ENCODE measurements around the gene ARHGDIG. TPM values are rescaled to one million over a fixed set of nuclear protein-coding genes. Genes with fewer than 3 reads are reported as not detected.
A peak's percentile ranks its signal among the peaks of the same experiment; 100 is the strongest.
"Not testable (repeated sequence)": the region's sequence is repeated elsewhere in the genome, so short reads cannot be mapped to it uniquely, and the experiment has no call there.

The ARHGDIG gene
- total and polyA plus RNA-seq, 4 experiments from 2014 or later, result 0.96 TPM; not detected in 3

DNA sequence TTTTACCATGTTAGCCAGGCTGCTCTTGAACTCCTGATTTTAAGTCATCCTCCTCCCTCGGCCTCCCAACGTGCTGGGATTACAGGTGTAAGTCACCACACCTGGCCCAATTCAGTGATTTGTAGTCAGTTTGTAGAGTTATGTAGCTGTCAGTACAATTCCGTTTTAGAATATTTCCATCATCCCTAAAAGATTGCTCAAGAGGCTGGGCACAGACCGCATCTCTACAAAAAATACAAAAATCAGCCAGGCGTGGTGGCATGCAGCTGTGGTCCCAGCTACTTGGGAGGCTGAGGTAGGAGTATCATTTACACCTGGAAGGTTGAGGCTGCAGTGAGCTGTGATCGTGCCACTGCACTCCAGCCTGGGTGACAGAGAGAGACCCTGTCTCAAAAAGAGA is 25.2 kb upstream of the ARHGDIG start:
- intact Hi-C loops (cut with micrococcal nuclease), result no loop called here
- POLR2A ChIA-PET (ENCODE audit: partially characterized antibody), result no interaction called here
- CTCF ChIA-PET (ENCODE audit: partially characterized antibody), result interaction anchor here (0.6 kb wide), 1 partner anchor 96 kb away, joined by 3 read pairs; no protein-coding TSS in a partner anchor
- Mint-ChIP-seq H3K4me1 (peaks cover 19 to 41% (median 29%) of the 10 kb centered on the region in 4 donors), H3K27me3 (no peaks in the 10 kb centered on the region), H3K27ac (peak overlapping the region in 1 of 7 donors; percentile 55), H3K4me3 (peak overlapping the region in 1 of 8 donors; percentile 39), H3K9me3 (no peaks in the 10 kb centered on the region), H3K36me3 (peaks cover 21 to 31% of the 10 kb centered on the region in 2 donors)
- Histone ChIP-seq H3K9me3 (ENCODE audit: control insufficient read depth in 1 of 2, low read length in 2 of 2) (no peaks in the 10 kb centered on the region), H3K36me3 (ENCODE audit: insufficient read depth, low read length) (no peaks in the 10 kb centered on the region), H3K4me3 (ENCODE audit: low read length in 2 of 2) (no peak overlapping the region), H3K4me1 (ENCODE audit: insufficient read depth, low read length) (peaks cover 22% of the 10 kb centered on the region), H3K27me3 (ENCODE audit: insufficient read depth, low read length) (no peaks in the 10 kb centered on the region), H3K27ac (ENCODE audit: low read depth, low read length) (no peak overlapping the region)
- DNase-seq, result no peak

DNA sequence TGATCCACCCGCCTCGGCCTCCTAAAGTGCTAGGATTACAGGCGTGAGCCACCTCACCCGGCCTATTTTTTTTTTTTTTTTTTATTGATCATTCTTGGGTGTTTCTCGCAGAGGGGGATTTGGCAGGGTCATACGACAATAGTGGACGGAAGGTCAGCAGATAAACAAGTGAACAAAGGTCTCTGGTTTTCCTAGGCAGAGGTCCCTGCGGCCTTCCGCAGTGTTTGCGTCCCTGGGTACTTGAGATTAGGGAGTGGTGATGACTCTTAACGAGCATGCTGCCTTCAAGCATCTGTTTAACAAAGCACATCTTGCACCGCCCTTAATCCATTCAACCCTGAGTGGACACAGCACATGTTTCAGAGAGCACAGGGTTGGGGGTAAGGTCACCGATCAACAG is 22.3 kb upstream of the ARHGDIG start:
- H3K4me3 Mint-ChIP-seq; DNase-seq; H3K36me3 ChIP-seq (ENCODE audit: insufficient read depth, low read length); intact Hi-C loops (cut with micrococcal nuclease); H3K4me3 ChIP-seq (ENCODE audit: low read length in 2 of 2); H3K27ac Mint-ChIP-seq; POLR2A ChIA-PET (ENCODE audit: partially characterized antibody); H3K27ac ChIP-seq (ENCODE audit: low read depth, low read length); H3K9me3 ChIP-seq (ENCODE audit: control insufficient read depth in 1 of 2, low read length in 2 of 2); H3K27me3 ChIP-seq (ENCODE audit: insufficient read depth, low read length); H3K9me3 Mint-ChIP-seq; H3K27me3 Mint-ChIP-seq: not testable (repeated sequence)
- Mint-ChIP-seq H3K36me3 (peaks cover 27 to 37% of the 10 kb centered on the region in 2 donors), H3K4me1 (peaks cover 10 to 32% (median 17%) of the 10 kb centered on the region in 4 donors)
- peaks cover 12% of the 10 kb centered on the region for H3K4me1 ChIP-seq (ENCODE audit: insufficient read depth, low read length)
- CTCF ChIA-PET (ENCODE audit: partially characterized antibody), result interaction anchor here (3.3 kb wide), 1 partner anchor 23 kb away, joined by 8 read pairs; the partner anchor contains the start of gene FAM234A

DNA sequence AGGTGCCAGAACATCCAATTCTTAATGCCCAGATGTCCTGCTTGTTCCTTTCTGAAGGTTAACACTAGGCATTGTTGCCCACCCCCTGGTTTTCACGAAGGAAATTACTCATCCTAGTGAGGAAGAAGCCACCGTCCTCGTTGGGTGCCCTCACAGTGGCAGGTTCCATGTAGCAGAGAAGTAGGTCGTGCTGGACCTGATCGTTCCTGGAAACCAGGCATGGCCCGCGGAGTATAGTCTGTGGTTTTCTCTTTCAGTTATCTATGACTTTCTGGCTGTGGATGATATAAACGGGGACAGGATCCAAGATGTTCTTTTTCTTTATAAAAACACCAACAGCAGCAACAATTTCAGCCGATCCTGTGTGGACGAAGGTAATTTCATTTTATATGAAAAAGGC is 21.2 kb upstream of the ARHGDIG start:
- Histone ChIP-seq H3K4me3 (ENCODE audit: low read length in 2 of 2) (no peak overlapping the region), H3K36me3 (ENCODE audit: insufficient read depth, low read length) (no peaks in the 10 kb centered on the region), H3K4me1 (ENCODE audit: insufficient read depth, low read length) (peaks cover under 1% of the 10 kb centered on the region), H3K27me3 (ENCODE audit: insufficient read depth, low read length) (no peaks in the 10 kb centered on the region), H3K27ac (ENCODE audit: low read depth, low read length) (no peak overlapping the region), H3K9me3 (ENCODE audit: control insufficient read depth in 1 of 2, low read length in 2 of 2) (no peaks in the 10 kb centered on the region)
- Mint-ChIP-seq H3K27ac (peak overlapping the region in 1 of 7 donors; percentile 3), H3K27me3 (no peaks in the 10 kb centered on the region), H3K36me3 (peaks cover 27 to 33% of the 10 kb centered on the region in 2 donors), H3K4me3 (no peak overlapping the region), H3K4me1 (peaks cover 5 to 21% (median 9%) of the 10 kb centered on the region in 4 donors), H3K9me3 (no peaks in the 10 kb centered on the region)
- peak in 1 of 5 donors; percentile 7 for DNase-seq
- POLR2A ChIA-PET (ENCODE audit: partially characterized antibody), result no interaction called here
- intact Hi-C loops (cut with micrococcal nuclease), result no loop called here
- CTCF ChIA-PET (ENCODE audit: partially characterized antibody), result interaction anchor here (3.3 kb wide), 1 partner anchor 24 kb away, joined by 8 read pairs; the partner anchor contains the start of gene FAM234A

DNA sequence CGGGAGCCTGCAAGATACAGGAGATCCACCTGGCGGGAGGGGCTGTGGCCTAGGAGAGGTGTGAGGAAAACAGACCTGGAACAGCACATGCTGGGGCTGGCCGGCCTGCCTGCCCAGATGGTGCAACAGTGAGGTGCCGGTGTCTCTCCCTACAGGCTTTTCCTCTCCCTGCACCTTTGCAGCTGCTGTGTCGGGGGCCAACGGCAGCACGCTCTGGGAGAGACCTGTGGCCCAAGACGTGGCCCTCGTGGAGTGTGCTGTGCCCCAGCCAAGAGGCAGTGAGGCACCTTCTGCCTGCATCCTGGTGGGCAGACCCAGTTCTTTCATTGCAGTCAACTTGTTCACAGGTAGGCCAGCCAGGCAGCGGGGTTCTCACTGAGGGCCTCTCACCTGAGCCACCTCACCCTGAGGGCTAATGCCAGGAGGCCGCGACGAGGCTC is 20.6 kb upstream of the ARHGDIG start:
- Mint-ChIP-seq H3K4me3 (no peak overlapping the region), H3K4me1 (peaks cover 3 to 15% (median 7%) of the 10 kb centered on the region in 4 donors), H3K36me3 (peaks cover 27 to 33% of the 10 kb centered on the region in 2 donors), H3K27me3 (no peaks in the 10 kb centered on the region), H3K9me3 (no peaks in the 10 kb centered on the region), H3K27ac (no peak overlapping the region)
- Histone ChIP-seq H3K9me3 (ENCODE audit: control insufficient read depth in 1 of 2, low read length in 2 of 2) (no peaks in the 10 kb centered on the region), H3K4me3 (ENCODE audit: low read length in 2 of 2) (no peak overlapping the region), H3K27me3 (ENCODE audit: insufficient read depth, low read length) (no peaks in the 10 kb centered on the region), H3K27ac (ENCODE audit: low read depth, low read length) (no peak overlapping the region), H3K4me1 (ENCODE audit: insufficient read depth, low read length) (no peaks in the 10 kb centered on the region), H3K36me3 (ENCODE audit: insufficient read depth, low read length) (no peaks in the 10 kb centered on the region)
- intact Hi-C loops (cut with micrococcal nuclease), result no loop called here
- DNase-seq, result peak in 1 of 5 donors; percentile 2
- CTCF ChIA-PET (ENCODE audit: partially characterized antibody), result interaction anchor here (3.3 kb wide), 1 partner anchor 25 kb away, joined by 8 read pairs; the partner anchor contains the start of gene FAM234A
- POLR2A ChIA-PET (ENCODE audit: partially characterized antibody), result no interaction called here

DNA sequence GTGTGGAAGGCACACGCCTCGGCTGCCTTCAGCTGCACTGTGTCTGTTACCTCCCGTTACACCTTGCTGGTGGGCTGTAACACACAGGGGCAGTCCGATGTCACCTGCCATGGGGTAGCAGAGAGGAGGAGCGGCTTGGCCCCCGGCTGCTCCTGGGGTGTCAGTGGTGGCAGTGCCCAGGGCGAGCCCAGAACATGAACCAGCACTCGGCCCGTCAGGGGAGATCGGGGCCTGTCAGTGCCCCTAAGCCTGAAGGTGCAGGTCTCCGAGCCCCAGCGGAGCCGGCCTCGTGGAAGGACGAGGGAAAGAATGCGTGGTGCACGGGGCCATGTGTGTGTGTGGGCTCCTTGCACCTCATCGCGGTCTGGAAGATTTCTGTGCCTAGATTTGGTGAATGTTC is 20.1 kb upstream of the ARHGDIG start:
- peaks cover under 1% of the 10 kb centered on the region for H3K4me1 ChIP-seq (ENCODE audit: insufficient read depth, low read length)
- Mint-ChIP-seq H3K4me3 (no peak overlapping the region), H3K36me3 (peaks cover 27 to 31% of the 10 kb centered on the region in 2 donors), H3K9me3 (no peaks in the 10 kb centered on the region), H3K4me1 (peaks cover 3 to 11% (median 6%) of the 10 kb centered on the region in 4 donors), H3K27me3 (no peaks in the 10 kb centered on the region), H3K27ac (peak overlapping the region in 1 of 7 donors; percentile 48)
- DNase-seq, result peak in 1 of 5 donors; percentile 17
- intact Hi-C loops (cut with micrococcal nuclease), result no loop called here
- CTCF ChIA-PET (ENCODE audit: partially characterized antibody), result interaction anchor here (3.3 kb wide), 1 partner anchor 25 kb away, joined by 8 read pairs; the partner anchor contains the start of gene FAM234A
- H3K4me3 ChIP-seq (ENCODE audit: low read length in 2 of 2), result no peak overlapping the region
- H3K9me3 ChIP-seq (ENCODE audit: control insufficient read depth in 1 of 2, low read length in 2 of 2), result no peaks in the 10 kb centered on the region
- H3K36me3 ChIP-seq (ENCODE audit: insufficient read depth, low read length), result no peaks in the 10 kb centered on the region
- no peak overlapping the region for H3K27ac ChIP-seq (ENCODE audit: low read depth, low read length)
- no peaks in the 10 kb centered on the region for H3K27me3 ChIP-seq (ENCODE audit: insufficient read depth, low read length)
- POLR2A ChIA-PET (ENCODE audit: partially characterized antibody), result no interaction called here

GRCh38 chr16:261031-261691 is 19.2 kb upstream of the ARHGDIG start:
- DNase-seq, result peak in 1 of 5 donors; percentile 13
- peaks cover 6% of the 10 kb centered on the region for H3K4me1 ChIP-seq (ENCODE audit: insufficient read depth, low read length)
- Mint-ChIP-seq H3K27me3 (no peaks in the 10 kb centered on the region), H3K36me3 (peaks cover 22 to 26% of the 10 kb centered on the region in 2 donors), H3K4me3 (no peak overlapping the region), H3K9me3 (no peaks in the 10 kb centered on the region), H3K4me1 (peaks cover 2 to 14% (median 3%) of the 10 kb centered on the region in 4 donors), H3K27ac (no peak overlapping the region)
- H3K4me3 ChIP-seq (ENCODE audit: low read length in 2 of 2), result no peak overlapping the region
- no peaks in the 10 kb centered on the region for H3K36me3 ChIP-seq (ENCODE audit: insufficient read depth, low read length)
- ChIA-PET CTCF (ENCODE audit: partially characterized antibody) (interaction anchor here (3.3 kb wide), 1 partner anchor 26 kb away, joined by 8 read pairs; the partner anchor contains the start of gene FAM234A), POLR2A (ENCODE audit: partially characterized antibody) (no interaction called here)
- no peak overlapping the region for H3K27ac ChIP-seq (ENCODE audit: low read depth, low read length)
- H3K9me3 ChIP-seq (ENCODE audit: control insufficient read depth in 1 of 2, low read length in 2 of 2), result no peaks in the 10 kb centered on the region
- no peaks in the 10 kb centered on the region for H3K27me3 ChIP-seq (ENCODE audit: insufficient read depth, low read length)
- intact Hi-C loops (cut with micrococcal nuclease), result no loop called here

GRCh38 chr16:262121-262745 is 18.2 kb upstream of the ARHGDIG start:
- POLR2A ChIA-PET (ENCODE audit: partially characterized antibody), result interaction anchor here (0.6 kb wide), 1 partner anchor 9 kb away, joined by 3 read pairs; no protein-coding TSS in a partner anchor
- intact Hi-C loops (cut with micrococcal nuclease), result no loop called here
- no peaks in the 10 kb centered on the region for H3K36me3 ChIP-seq (ENCODE audit: insufficient read depth, low read length)
- peaks cover 0 to 13% (median 2%) of the 10 kb centered on the region in 4 donors for H3K4me1 Mint-ChIP-seq
- CTCF ChIA-PET (ENCODE audit: partially characterized antibody), result no interaction called here
- H3K27me3 Mint-ChIP-seq, result no peaks in the 10 kb centered on the region
- peaks cover 19 to 24% of the 10 kb centered on the region in 2 donors for H3K36me3 Mint-ChIP-seq
- H3K27me3 ChIP-seq (ENCODE audit: insufficient read depth, low read length), result no peaks in the 10 kb centered on the region
- H3K4me3 Mint-ChIP-seq, result no peak overlapping the region
- peaks cover 6% of the 10 kb centered on the region for H3K4me1 ChIP-seq (ENCODE audit: insufficient read depth, low read length)
- H3K27ac ChIP-seq (ENCODE audit: low read depth, low read length), result no peak overlapping the region
- no peaks in the 10 kb centered on the region for H3K9me3 Mint-ChIP-seq
- peak in 1 of 5 donors; percentile 37 for DNase-seq
- no peak overlapping the region for H3K4me3 ChIP-seq (ENCODE audit: low read length in 2 of 2)
- H3K27ac Mint-ChIP-seq, result peak overlapping the region in 1 of 7 donors; percentile 24
- H3K9me3 ChIP-seq (ENCODE audit: control insufficient read depth in 1 of 2, low read length in 2 of 2), result no peaks in the 10 kb centered on the region

All from CD4-positive, alpha-beta memory T cell (primary cell).